HG02885 (cell line): ENCODE data around the gene SIRPA.

Experiments used
- ATAC-seq: cut with Tn5 transposase; IDR thresholded peaks from one replicate; pipeline ENCODE4 v1.9.1; 2021; ENCODE audit warnings: mild to moderate bottlenecking; ENCODE audit not compliant: unreplicated experiment, poor library complexity

Gene SIRPA

GRCh38 chr20:1944345-1945091 is 49.3 kb downstream of the SIRPA start:
- ATAC-seq: no peak

- ATAC-seq: no peak
Observed at GRCh38 chr20:1945134-1945618, 50.0 kb downstream of the SIRPA start.

GRCh38 chr20:1945660-1946059 is 50.5 kb downstream of the SIRPA start:
- no peak for ATAC-seq

- ATAC-seq: no peak
Observed at GRCh38 chr20:1946442-1946761, 51.2 kb downstream of the SIRPA start.

- no peak for ATAC-seq
Observed at GRCh38 chr20:1946762-1947534, 51.7 kb downstream of the SIRPA start.

- ATAC-seq: no peak
Observed at GRCh38 chr20:1947535-1947846, 52.3 kb downstream of the SIRPA start.

GRCh38 chr20:1949347-1950100 is 54.3 kb downstream of the SIRPA start:
- no peak for ATAC-seq

- ATAC-seq: no peak
Observed at GRCh38 chr20:1950836-1951235, 55.6 kb downstream of the SIRPA start.

- ATAC-seq: no peak
Observed at GRCh38 chr20:1951436-1952115, 56.4 kb downstream of the SIRPA start.

GRCh38 chr20:1952737-1953530 is 57.7 kb downstream of the SIRPA start:
- peak; percentile 50 for ATAC-seq

GRCh38 chr20:1953621-1954020 is 58.4 kb downstream of the SIRPA start:
- ATAC-seq: no peak

- ATAC-seq: no peak
Observed at GRCh38 chr20:1955217-1955616, 60.0 kb downstream of the SIRPA start.

GRCh38 chr20:1958426-1958825 is 63.2 kb downstream of the SIRPA start:
- no peak for ATAC-seq

GRCh38 chr20:1959156-1959555 is 63.9 kb downstream of the SIRPA start:
- no peak for ATAC-seq

GRCh38 chr20:1961374-1961773 is 66.2 kb downstream of the SIRPA start:
- no peak for ATAC-seq

- no peak for ATAC-seq
Observed at GRCh38 chr20:1964061-1964460, 68.9 kb downstream of the SIRPA start.

GRCh38 chr20:1964659-1965405 is 69.6 kb downstream of the SIRPA start:
- no peak for ATAC-seq

GRCh38 chr20:1965520-1966351 is 70.5 kb downstream of the SIRPA start:
- ATAC-seq: peak; percentile 66
